ENCODE results near the gene FBLIM1.

FBLIM1 gene

GRCh38 chr1:15777909-15778707 lies 19.5 kb downstream of the FBLIM1 start:
- no peaks in the 10 kb centered on the region for H3K9me3 ChIP-seq (ENCODE audit: severe bottlenecking)
- H3K27me3 ChIP-seq (ENCODE audit: insufficient read depth, low read depth, severe bottlenecking), result no peaks in the 10 kb centered on the region
- H3K36me3 ChIP-seq, result peaks cover 11% of the 10 kb centered on the region
- no peak for DNase-seq
- no peak for TF ChIP-seq CTCF (IDR thresholded peaks at IDR 0.05; ENCODE audit: low read depth, low read length)
- H3K27ac ChIP-seq, result no peak overlapping the region
- H3K4me3 ChIP-seq (ENCODE audit: low read depth, low read length), result no peak overlapping the region

DNA sequence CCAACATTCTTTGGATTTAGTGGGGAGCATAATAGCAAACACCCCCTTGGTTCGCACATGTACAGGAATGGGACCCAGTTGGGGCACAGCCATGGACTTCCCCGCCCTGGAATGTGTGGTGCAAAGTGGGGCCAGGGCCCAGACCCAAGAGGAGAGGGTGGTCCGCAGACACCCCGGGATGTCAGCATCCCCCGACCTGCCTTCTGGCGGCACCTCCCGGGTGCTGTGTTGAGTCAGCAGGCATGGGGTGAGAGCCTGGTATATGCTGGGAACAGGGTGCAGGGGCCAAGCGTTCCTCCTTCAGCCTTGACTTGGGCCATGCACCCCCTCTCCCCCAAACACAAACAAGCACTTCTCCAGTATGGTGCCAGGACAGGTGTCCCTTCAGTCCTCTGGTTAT lies 27.1 kb downstream of the FBLIM1 start:
- H3K27ac ChIP-seq, result no peak overlapping the region
- no peaks in the 10 kb centered on the region for H3K9me3 ChIP-seq (ENCODE audit: severe bottlenecking)
- H3K36me3 ChIP-seq, result peaks cover 4% of the 10 kb centered on the region
- no peak for DNase-seq
- H3K27me3 ChIP-seq (ENCODE audit: insufficient read depth, low read depth, severe bottlenecking), result no peaks in the 10 kb centered on the region
- no peak for TF ChIP-seq CTCF (IDR thresholded peaks at IDR 0.05; ENCODE audit: low read depth, low read length)
- H3K4me3 ChIP-seq (ENCODE audit: low read depth, low read length), result no peak overlapping the region

DNA sequence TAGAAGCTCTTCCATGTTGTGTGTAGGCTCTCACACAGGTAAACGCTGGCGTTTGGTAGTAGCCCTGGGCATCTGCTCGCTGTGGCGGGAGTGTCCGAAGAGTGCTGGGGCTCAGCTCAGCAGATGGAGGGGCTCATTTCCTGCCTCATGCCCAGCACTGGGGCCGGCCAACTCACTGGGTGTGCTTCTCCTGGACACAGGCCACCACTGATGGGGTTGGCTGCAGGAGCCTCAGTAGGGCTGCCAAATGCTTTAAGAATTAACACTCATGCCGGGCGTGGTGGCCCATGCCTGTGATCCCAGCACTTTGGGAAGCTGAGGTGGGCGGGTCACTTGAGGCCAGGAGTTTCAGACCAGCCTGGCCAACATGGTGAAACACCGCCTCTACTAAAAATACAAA lies 28.0 kb downstream of the FBLIM1 start:
- H3K9me3 ChIP-seq (ENCODE audit: severe bottlenecking), result no peaks in the 10 kb centered on the region
- H3K27me3 ChIP-seq (ENCODE audit: insufficient read depth, low read depth, severe bottlenecking), result no peaks in the 10 kb centered on the region
- no peak for TF ChIP-seq CTCF (IDR thresholded peaks at IDR 0.05; ENCODE audit: low read depth, low read length)
- no peak overlapping the region for H3K27ac ChIP-seq
- no peak for DNase-seq
- H3K4me3 ChIP-seq (ENCODE audit: low read depth, low read length), result no peak overlapping the region
- H3K36me3 ChIP-seq, result peaks cover 4% of the 10 kb centered on the region

DNA sequence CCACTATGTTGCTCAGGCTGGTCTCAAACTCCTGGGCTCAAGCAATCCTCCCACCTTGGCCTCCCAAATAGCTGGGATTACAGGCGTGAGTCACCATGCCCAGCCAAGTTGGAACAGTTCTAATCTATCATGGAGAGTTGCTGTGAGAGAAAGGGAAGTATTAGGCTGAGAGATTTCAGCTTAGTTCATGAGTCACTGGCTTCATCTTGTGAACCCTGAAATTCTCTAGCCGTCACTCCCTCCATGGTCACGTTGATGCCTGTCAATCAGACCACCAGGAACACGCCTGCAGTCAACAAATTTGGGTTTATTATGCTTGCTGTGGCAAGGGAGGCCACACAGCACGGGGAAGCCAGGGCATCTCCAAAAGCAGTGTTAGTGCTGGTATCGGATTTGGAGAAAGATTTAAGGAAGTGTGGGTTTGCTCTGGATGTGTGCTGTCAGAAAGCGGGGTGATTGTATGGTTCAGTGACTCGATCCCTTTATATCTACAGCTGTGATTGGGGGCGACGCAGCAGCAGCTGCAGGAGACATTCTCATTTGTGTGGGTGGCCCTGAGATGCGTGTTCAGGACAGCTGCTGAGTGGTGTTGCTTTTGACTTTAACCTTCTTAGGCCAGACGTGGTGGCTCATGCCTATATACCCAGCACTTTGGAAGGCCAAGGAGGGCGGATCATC lies 30.2 kb downstream of the FBLIM1 start:
- Histone ChIP-seq H3K36me3 (peaks cover 4% of the 10 kb centered on the region), H3K27me3 (ENCODE audit: insufficient read depth, low read depth, severe bottlenecking) (no peaks in the 10 kb centered on the region), H3K27ac (no peak overlapping the region), H3K9me3 (ENCODE audit: severe bottlenecking) (no peaks in the 10 kb centered on the region), H3K4me3 (ENCODE audit: low read depth, low read length) (no peak overlapping the region)
- DNase-seq, result no peak
- no peak for TF ChIP-seq CTCF (IDR thresholded peaks at IDR 0.05; ENCODE audit: low read depth, low read length)

GRCh38 chr1:15796086-15796462 lies 37.5 kb downstream of the FBLIM1 start:
- no peaks in the 10 kb centered on the region for H3K27me3 ChIP-seq (ENCODE audit: insufficient read depth, low read depth, severe bottlenecking)
- no peaks in the 10 kb centered on the region for H3K9me3 ChIP-seq (ENCODE audit: severe bottlenecking)
- no peak for DNase-seq
- no peak overlapping the region for H3K27ac ChIP-seq
- no peak overlapping the region for H3K4me3 ChIP-seq (ENCODE audit: low read depth, low read length)
- H3K36me3 ChIP-seq, result no peaks in the 10 kb centered on the region
- TF ChIP-seq CTCF (IDR thresholded peaks at IDR 0.05; ENCODE audit: low read depth, low read length), result no peak

Measured in WERI-Rb-1 (cell line).